ENCODE results near the gene FUT8. TPM values are rescaled to one million over a fixed set of nuclear protein-coding genes. Genes with fewer than 3 reads are reported as not detected.

The FUT8 gene
- total and polyA plus RNA-seq, 4 donors = 1.1 to 14.1 (median 4.0) TPM

DNA sequence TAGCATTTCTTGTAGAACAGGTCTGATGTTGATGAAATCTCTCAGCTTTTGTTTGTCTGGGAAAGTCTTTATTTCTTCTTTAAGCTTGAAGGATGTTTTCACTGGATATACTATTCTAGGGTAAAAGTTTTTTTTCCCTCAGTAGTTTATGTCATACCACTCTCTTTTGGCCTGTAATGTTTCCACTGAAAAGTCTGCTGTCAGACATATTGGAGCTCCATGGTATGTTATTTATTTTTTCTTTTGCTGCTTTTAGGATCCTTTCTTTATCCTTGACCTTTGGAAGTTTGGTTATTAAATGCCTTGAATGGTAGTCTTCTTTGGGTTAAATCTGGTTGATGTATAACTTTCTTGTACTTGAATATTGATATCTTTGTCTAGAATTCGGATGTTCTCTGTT lies 306.1 kb downstream of the FUT8 start:
- Histone ChIP-seq H3K4me1 (ENCODE audit: control insufficient read depth in 4 of 4, insufficient read depth in 4 of 4, low read length in 3 of 4) (no peaks in the 10 kb centered on the region), H3K27me3 (ENCODE audit: control insufficient read depth in 4 of 4, insufficient read depth in 4 of 4, low read length in 3 of 4) (no peaks in the 10 kb centered on the region), H3K36me3 (ENCODE audit: control insufficient read depth in 4 of 4, insufficient read depth in 3 of 4, low read depth in 1 of 4, low read length in 3 of 4) (no peaks in the 10 kb centered on the region), H3K9ac (ENCODE audit: low read depth in 1 of 2, low read length in 2 of 2) (no peak overlapping the region), H3K4me3 (ENCODE audit: low read depth in 1 of 3, low read length in 3 of 3) (no peak overlapping the region), H3K27ac (ENCODE audit: low read depth in 1 of 2, low read length in 2 of 2) (no peak overlapping the region), H3K9me3 (ENCODE audit: control insufficient read depth in 4 of 4, low read length in 3 of 4) (peaks cover 0 to 4% (median 1%) of the 10 kb centered on the region in 4 donors)
- 84% methylated on average over 1 of the region's 1 CpG for WGBS
- TF ChIP-seq, protein P1, sequence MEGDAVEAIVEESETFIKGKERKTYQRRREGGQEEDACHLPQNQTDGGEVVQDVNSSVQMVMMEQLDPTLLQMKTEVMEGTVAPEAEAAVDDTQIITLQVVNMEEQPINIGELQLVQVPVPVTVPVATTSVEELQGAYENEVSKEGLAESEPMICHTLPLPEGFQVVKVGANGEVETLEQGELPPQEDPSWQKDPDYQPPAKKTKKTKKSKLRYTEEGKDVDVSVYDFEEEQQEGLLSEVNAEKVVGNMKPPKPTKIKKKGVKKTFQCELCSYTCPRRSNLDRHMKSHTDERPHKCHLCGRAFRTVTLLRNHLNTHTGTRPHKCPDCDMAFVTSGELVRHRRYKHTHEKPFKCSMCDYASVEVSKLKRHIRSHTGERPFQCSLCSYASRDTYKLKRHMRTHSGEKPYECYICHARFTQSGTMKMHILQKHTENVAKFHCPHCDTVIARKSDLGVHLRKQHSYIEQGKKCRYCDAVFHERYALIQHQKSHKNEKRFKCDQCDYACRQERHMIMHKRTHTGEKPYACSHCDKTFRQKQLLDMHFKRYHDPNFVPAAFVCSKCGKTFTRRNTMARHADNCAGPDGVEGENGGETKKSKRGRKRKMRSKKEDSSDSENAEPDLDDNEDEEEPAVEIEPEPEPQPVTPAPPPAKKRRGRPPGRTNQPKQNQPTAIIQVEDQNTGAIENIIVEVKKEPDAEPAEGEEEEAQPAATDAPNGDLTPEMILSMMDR (IDR thresholded peaks at IDR 0.05; ENCODE audit: low read depth, low read length, missing input control) = no peak
- TF ChIP-seq JUND (IDR thresholded peaks at IDR 0.05) (no peak), TAF1 (conservative IDR thresholded peaks at IDR 0.05) (no peak), RAD21 (IDR thresholded peaks at IDR 0.05) (no peak), EGR1 (IDR thresholded peaks at IDR 0.05; ENCODE audit: low read depth in 2 of 2) (no peak), FOXA1 (IDR thresholded peaks at IDR 0.05) (no peak), SP1 (IDR thresholded peaks at IDR 0.05) (no peak), FOXA2 (IDR thresholded peaks at IDR 0.05) (no peak), GABPA (IDR thresholded peaks at IDR 0.05 in 1 of 2, conservative IDR thresholded peaks at IDR 0.05 in 1 of 2) (no peak), HNF4G (IDR thresholded peaks at IDR 0.05) (no peak), ZBTB33 (IDR thresholded peaks at IDR 0.05) (no peak)
- TF ChIP-seq, protein P2, sequence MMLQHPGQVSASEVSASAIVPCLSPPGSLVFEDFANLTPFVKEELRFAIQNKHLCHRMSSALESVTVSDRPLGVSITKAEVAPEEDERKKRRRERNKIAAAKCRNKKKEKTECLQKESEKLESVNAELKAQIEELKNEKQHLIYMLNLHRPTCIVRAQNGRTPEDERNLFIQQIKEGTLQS (IDR thresholded peaks at IDR 0.05) = no peak
- TF ChIP-seq, protein P3, sequence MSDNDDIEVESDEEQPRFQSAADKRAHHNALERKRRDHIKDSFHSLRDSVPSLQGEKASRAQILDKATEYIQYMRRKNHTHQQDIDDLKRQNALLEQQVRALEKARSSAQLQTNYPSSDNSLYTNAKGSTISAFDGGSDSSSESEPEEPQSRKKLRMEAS (IDR thresholded peaks at IDR 0.05) = no peak
- DNase-seq (ENCODE audit: low spot score) = no peak

DNA sequence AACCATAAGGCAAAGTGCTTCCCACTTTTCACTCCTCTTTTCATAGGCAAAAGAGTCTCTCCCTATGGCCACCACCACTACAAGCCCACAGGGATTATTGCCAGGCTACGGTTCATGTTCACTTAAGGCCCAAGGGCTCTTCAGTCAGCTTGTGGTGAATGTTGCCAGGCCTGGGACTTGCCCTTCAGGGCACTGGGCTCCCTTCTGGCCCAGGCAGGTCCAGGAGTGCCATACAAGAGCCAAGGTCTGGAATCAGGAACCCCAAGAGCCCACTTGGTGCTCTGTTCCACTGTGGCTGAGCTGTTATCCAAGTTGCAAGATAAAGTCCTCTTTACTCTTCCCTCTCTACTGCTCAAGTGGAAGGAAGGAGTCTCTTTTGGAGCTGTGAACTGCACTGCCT lies 307.6 kb downstream of the FUT8 start:
- Histone ChIP-seq H3K9me3 (ENCODE audit: control insufficient read depth in 4 of 4, low read length in 3 of 4) (peaks cover 0 to 4% (median 1%) of the 10 kb centered on the region in 4 donors), H3K27ac (ENCODE audit: low read depth in 1 of 2, low read length in 2 of 2) (no peak overlapping the region), H3K36me3 (ENCODE audit: control insufficient read depth in 4 of 4, insufficient read depth in 3 of 4, low read depth in 1 of 4, low read length in 3 of 4) (no peaks in the 10 kb centered on the region), H3K4me3 (ENCODE audit: low read depth in 1 of 3, low read length in 3 of 3) (no peak overlapping the region), H3K27me3 (ENCODE audit: control insufficient read depth in 4 of 4, insufficient read depth in 4 of 4, low read length in 3 of 4) (no peaks in the 10 kb centered on the region), H3K4me1 (ENCODE audit: control insufficient read depth in 4 of 4, insufficient read depth in 4 of 4, low read length in 3 of 4) (no peaks in the 10 kb centered on the region), H3K9ac (ENCODE audit: low read depth in 1 of 2, low read length in 2 of 2) (no peak overlapping the region)
- 98% methylated on average over 1 of the region's 1 CpG for WGBS
- no peak for DNase-seq (ENCODE audit: low spot score)
- TF ChIP-seq FOXA2 (IDR thresholded peaks at IDR 0.05) = no peak
- no peak for TF ChIP-seq GABPA (IDR thresholded peaks at IDR 0.05 in 1 of 2, conservative IDR thresholded peaks at IDR 0.05 in 1 of 2)
- no peak for TF ChIP-seq FOXA1 (IDR thresholded peaks at IDR 0.05)
- TF ChIP-seq ZBTB33 (IDR thresholded peaks at IDR 0.05) = no peak
- TF ChIP-seq YY1 (IDR thresholded peaks at IDR 0.05) = no peak
- no peak for TF ChIP-seq RAD21 (IDR thresholded peaks at IDR 0.05)
- TF ChIP-seq, protein P2 (IDR thresholded peaks at IDR 0.05) = no peak
- no peak for TF ChIP-seq HNF4G (IDR thresholded peaks at IDR 0.05)
- TF ChIP-seq EGR1 (IDR thresholded peaks at IDR 0.05; ENCODE audit: low read depth in 2 of 2) = no peak
- no peak for TF ChIP-seq RXRA (IDR thresholded peaks at IDR 0.05)
- TF ChIP-seq, protein P4, sequence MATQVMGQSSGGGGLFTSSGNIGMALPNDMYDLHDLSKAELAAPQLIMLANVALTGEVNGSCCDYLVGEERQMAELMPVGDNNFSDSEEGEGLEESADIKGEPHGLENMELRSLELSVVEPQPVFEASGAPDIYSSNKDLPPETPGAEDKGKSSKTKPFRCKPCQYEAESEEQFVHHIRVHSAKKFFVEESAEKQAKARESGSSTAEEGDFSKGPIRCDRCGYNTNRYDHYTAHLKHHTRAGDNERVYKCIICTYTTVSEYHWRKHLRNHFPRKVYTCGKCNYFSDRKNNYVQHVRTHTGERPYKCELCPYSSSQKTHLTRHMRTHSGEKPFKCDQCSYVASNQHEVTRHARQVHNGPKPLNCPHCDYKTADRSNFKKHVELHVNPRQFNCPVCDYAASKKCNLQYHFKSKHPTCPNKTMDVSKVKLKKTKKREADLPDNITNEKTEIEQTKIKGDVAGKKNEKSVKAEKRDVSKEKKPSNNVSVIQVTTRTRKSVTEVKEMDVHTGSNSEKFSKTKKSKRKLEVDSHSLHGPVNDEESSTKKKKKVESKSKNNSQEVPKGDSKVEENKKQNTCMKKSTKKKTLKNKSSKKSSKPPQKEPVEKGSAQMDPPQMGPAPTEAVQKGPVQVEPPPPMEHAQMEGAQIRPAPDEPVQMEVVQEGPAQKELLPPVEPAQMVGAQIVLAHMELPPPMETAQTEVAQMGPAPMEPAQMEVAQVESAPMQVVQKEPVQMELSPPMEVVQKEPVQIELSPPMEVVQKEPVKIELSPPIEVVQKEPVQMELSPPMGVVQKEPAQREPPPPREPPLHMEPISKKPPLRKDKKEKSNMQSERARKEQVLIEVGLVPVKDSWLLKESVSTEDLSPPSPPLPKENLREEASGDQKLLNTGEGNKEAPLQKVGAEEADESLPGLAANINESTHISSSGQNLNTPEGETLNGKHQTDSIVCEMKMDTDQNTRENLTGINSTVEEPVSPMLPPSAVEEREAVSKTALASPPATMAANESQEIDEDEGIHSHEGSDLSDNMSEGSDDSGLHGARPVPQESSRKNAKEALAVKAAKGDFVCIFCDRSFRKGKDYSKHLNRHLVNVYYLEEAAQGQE (IDR thresholded peaks at IDR 0.05) = no peak
- TF ChIP-seq, protein P3 (IDR thresholded peaks at IDR 0.05) = no peak
- TF ChIP-seq, protein P1 (IDR thresholded peaks at IDR 0.05; ENCODE audit: low read depth, low read length, missing input control) = no peak
- no peak for TF ChIP-seq HNF4A (conservative IDR thresholded peaks at IDR 0.05)
- TF ChIP-seq SP1 (IDR thresholded peaks at IDR 0.05) = no peak
- no peak for TF ChIP-seq JUND (IDR thresholded peaks at IDR 0.05)
- TF ChIP-seq NR2F2 (IDR thresholded peaks at IDR 0.05) = no peak
- no peak for TF ChIP-seq TAF1 (conservative IDR thresholded peaks at IDR 0.05)

Data from liver (tissue), 9 donors.